ENCODE measurements around the gene KLHL18. TPM values are rescaled to one million over a fixed set of nuclear protein-coding genes. Genes with fewer than 3 reads are reported as not detected.
A peak's percentile ranks its signal among the peaks of the same experiment; 100 is the strongest.
"Not testable (repeated sequence)": the region's sequence is repeated elsewhere in the genome, so short reads cannot be mapped to it uniquely, and the experiment has no call there.

KLHL18 gene
- total RNA-seq, 2 experiments from 2014 or later = 21.4 to 24.8 TPM

DNA sequence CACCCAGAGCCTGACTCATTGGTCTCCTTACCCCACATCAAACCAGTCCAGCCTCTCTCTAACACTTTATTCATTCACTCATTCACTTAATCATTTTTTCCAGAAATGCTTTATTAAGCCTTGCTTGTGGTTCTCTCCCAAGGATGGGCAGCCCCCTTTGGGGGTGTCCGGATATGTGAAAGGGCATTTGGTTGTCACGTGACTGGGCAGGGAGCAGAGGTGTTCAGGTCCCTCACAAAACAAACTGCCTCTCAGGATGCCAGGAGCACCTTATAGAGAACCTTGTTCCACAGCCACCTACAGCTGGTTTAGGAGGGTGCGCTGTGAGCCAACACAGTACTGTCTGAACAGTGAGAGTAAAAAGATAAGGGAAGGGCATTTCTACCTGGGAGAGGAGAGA is 72.3 kb downstream of the KLHL18 start:
- Mint-ChIP-seq H3K4me3 (no peak overlapping the region), H3K9me3 (peaks cover 11% of the 10 kb centered on the region), H3K4me1 (no peaks in the 10 kb centered on the region), H3K27me3 (no peaks in the 10 kb centered on the region), H3K36me3 (ENCODE audit: low read depth) (peaks cover 2% of the 10 kb centered on the region), H3K27ac (no peak overlapping the region)
- ChIA-PET POLR2A (no interaction called here), CTCF (interaction anchor here (1.3 kb wide), 1 partner anchor 15 kb away, joined by 3 read pairs; no protein-coding TSS in a partner anchor)
- no peak for DNase-seq

- DNase-seq = no peak
- CTCF ChIA-PET = interaction anchor here (1.3 kb wide), 1 partner anchor 16 kb away, joined by 3 read pairs; no protein-coding TSS in a partner anchor
- Mint-ChIP-seq H3K27ac (no peak overlapping the region), H3K4me1 (peaks cover 3% of the 10 kb centered on the region), H3K27me3 (no peaks in the 10 kb centered on the region), H3K9me3 (peaks cover 16% of the 10 kb centered on the region), H3K4me3 (no peak overlapping the region), H3K36me3 (ENCODE audit: low read depth) (peaks cover 7% of the 10 kb centered on the region)
- POLR2A ChIA-PET = no interaction called here
Measured at GRCh38 chr3:47356201-47356600, 73.5 kb downstream of the KLHL18 start.

GRCh38 chr3:47359323-47359722 is 76.6 kb downstream of the KLHL18 start:
- Mint-ChIP-seq H3K27ac (no peak overlapping the region), H3K4me3 (no peak overlapping the region), H3K4me1 (peaks cover 14% of the 10 kb centered on the region), H3K36me3 (ENCODE audit: low read depth) (peaks cover 12% of the 10 kb centered on the region), H3K9me3 (peaks cover 20% of the 10 kb centered on the region), H3K27me3 (no peaks in the 10 kb centered on the region)
- CTCF ChIA-PET = no interaction called here
- DNase-seq = no peak
- POLR2A ChIA-PET = no interaction called here

DNA sequence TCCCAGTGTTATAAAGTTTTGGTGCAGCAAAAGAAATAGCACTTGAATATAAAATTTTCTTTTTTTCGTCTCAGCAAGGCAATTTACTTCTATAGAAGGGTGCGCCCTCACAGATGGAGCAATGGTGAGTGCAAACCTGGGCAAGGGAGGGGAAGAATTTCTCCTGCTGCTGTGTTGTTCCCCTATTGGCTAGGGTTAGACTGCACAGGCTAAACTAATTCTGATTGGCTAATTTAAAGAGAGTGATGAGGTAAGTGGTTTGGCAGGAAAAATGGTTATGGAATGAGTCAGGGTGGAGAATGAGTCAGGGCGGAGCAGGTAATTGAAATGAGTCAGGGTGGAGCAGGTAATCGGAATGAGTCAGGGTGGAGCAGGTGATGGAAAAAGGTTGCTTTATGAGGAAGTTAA is 77.4 kb downstream of the KLHL18 start:
- DNase-seq, H3K4me3 Mint-ChIP-seq, H3K27me3 Mint-ChIP-seq, H3K27ac Mint-ChIP-seq, CTCF ChIA-PET: not testable (repeated sequence)
- Mint-ChIP-seq H3K9me3 (peaks cover 20% of the 10 kb centered on the region), H3K4me1 (peaks cover 14% of the 10 kb centered on the region), H3K36me3 (ENCODE audit: low read depth) (peaks cover 12% of the 10 kb centered on the region)
- POLR2A ChIA-PET = interaction anchor here (0.7 kb wide), 1 partner anchor 13 kb away, joined by 3 read pairs; no protein-coding TSS in a partner anchor

DNA sequence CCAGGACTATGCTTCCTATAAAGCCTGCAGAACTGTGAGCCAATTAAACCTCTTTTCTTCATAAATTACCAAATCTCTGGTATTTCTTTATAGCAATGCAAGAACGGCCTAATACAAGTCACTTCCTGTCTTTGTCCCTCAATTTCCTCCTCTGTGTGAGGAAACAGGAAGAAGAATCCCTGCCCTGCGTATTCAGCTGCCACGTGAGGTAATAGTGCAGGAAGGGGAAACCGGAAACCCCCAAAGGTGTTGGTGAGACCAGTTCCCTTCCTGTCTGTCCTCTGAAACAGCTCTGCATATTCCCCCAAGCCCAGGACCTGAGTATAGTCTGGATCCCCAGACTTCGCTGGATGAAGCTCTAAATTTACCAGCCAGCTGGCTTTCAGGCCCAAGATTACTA is 80.0 kb downstream of the KLHL18 start:
- H3K9me3 Mint-ChIP-seq = peaks cover 20% of the 10 kb centered on the region

GRCh38 chr3:47365213-47366153 is 82.7 kb downstream of the KLHL18 start:
- no peaks in the 10 kb centered on the region for H3K27me3 Mint-ChIP-seq
- no peak for DNase-seq
- POLR2A ChIA-PET = interaction anchor here (0.6 kb wide), 1 partner anchor 359 kb away, joined by 7 read pairs; no protein-coding TSS in a partner anchor
- CTCF ChIA-PET = interaction anchor here (0.6 kb wide), 1 partner anchor 24 kb away, joined by 3 read pairs; no protein-coding TSS in a partner anchor
- no peak overlapping the region for H3K27ac Mint-ChIP-seq
- peaks cover 12% of the 10 kb centered on the region for H3K4me1 Mint-ChIP-seq
- H3K4me3 Mint-ChIP-seq = no peak overlapping the region
- peaks cover 4% of the 10 kb centered on the region for H3K9me3 Mint-ChIP-seq
- peaks cover 5% of the 10 kb centered on the region for H3K36me3 Mint-ChIP-seq (ENCODE audit: low read depth)

More for the DNA sequence above, 80.0 kb downstream of the KLHL18 start:
- Mint-ChIP-seq H3K4me1 (peaks cover 14% of the 10 kb centered on the region), H3K27me3 (no peaks in the 10 kb centered on the region), H3K4me3 (no peak overlapping the region), H3K36me3 (ENCODE audit: low read depth) (peaks cover 12% of the 10 kb centered on the region), H3K27ac (peak overlapping the region; percentile 79)
- ChIA-PET POLR2A (no interaction called here), CTCF (interaction anchor here (0.6 to 1.7 kb wide), 4 partner anchors 9 to 84 kb away, joined by 3 to 4 read pairs (median 3); no protein-coding TSS in a partner anchor)
- DNase-seq = peak; percentile 14

- CTCF ChIA-PET = no interaction called here
- peaks cover 4% of the 10 kb centered on the region for H3K9me3 Mint-ChIP-seq
Measured at GRCh38 chr3:47366833-47367232, 84.1 kb downstream of the KLHL18 start.

GRCh38 chr3:47367631-47368030 is 84.9 kb downstream of the KLHL18 start:
- peaks cover 4% of the 10 kb centered on the region for H3K27me3 Mint-ChIP-seq
- peaks cover 6% of the 10 kb centered on the region for H3K4me1 Mint-ChIP-seq
- CTCF ChIA-PET = no interaction called here
- no peaks in the 10 kb centered on the region for H3K9me3 Mint-ChIP-seq
- H3K4me3 Mint-ChIP-seq = no peak overlapping the region
- no peak overlapping the region for H3K27ac Mint-ChIP-seq
- POLR2A ChIA-PET = no interaction called here
- no peak for DNase-seq
- peaks cover 3% of the 10 kb centered on the region for H3K36me3 Mint-ChIP-seq (ENCODE audit: low read depth)

More at GRCh38 chr3:47366833-47367232, 84.1 kb downstream of the KLHL18 start:
- DNase-seq = no peak
- peaks cover 12% of the 10 kb centered on the region for H3K4me1 Mint-ChIP-seq
- H3K4me3 Mint-ChIP-seq = no peak overlapping the region
- H3K27me3 Mint-ChIP-seq = no peaks in the 10 kb centered on the region
- POLR2A ChIA-PET = no interaction called here
- peaks cover 5% of the 10 kb centered on the region for H3K36me3 Mint-ChIP-seq (ENCODE audit: low read depth)
- no peak overlapping the region for H3K27ac Mint-ChIP-seq

DNA sequence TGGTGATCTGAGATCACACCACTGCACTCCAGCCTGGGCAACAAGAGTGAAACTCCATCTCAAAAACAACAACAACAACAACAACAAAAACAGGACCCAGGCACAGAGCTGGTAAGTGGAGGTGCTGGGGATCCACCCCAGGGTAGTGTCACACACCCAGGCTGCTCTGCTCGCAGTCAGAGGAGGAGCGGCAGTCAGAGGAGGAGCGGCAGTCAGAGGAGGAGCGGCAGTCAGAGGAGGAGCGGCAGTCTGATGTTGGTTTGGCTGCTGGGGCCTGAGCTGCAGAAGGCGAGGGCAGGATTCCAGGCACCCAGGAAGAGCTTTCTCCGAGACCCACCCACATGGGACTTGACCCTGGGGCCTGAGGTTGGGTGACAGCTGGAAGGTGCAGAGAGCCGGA is 87.3 kb downstream of the KLHL18 start:
- POLR2A ChIA-PET; DNase-seq; H3K36me3 Mint-ChIP-seq (ENCODE audit: low read depth); H3K9me3 Mint-ChIP-seq; H3K4me3 Mint-ChIP-seq; H3K27ac Mint-ChIP-seq; H3K4me1 Mint-ChIP-seq; H3K27me3 Mint-ChIP-seq: not testable (repeated sequence)
- CTCF ChIA-PET = interaction anchor here (0.6 to 1.5 kb wide), 3 partner anchors 9 to 124 kb away, joined by 4 to 6 read pairs (median 4); partner anchors contain the start of gene PTPN23

GRCh38 chr3:47370887-47371697 is 88.3 kb downstream of the KLHL18 start:
- no peak overlapping the region for H3K4me3 Mint-ChIP-seq
- no peaks in the 10 kb centered on the region for H3K36me3 Mint-ChIP-seq (ENCODE audit: low read depth)
- ChIA-PET POLR2A (no interaction called here), CTCF (interaction anchor here (1.5 kb wide), 1 partner anchor 8 kb away, joined by 4 read pairs; no protein-coding TSS in a partner anchor)
- DNase-seq = peak; percentile 49
- H3K27me3 Mint-ChIP-seq = peaks cover 8% of the 10 kb centered on the region
- no peaks in the 10 kb centered on the region for H3K4me1 Mint-ChIP-seq
- H3K9me3 Mint-ChIP-seq = no peaks in the 10 kb centered on the region
- H3K27ac Mint-ChIP-seq = no peak overlapping the region

DNA sequence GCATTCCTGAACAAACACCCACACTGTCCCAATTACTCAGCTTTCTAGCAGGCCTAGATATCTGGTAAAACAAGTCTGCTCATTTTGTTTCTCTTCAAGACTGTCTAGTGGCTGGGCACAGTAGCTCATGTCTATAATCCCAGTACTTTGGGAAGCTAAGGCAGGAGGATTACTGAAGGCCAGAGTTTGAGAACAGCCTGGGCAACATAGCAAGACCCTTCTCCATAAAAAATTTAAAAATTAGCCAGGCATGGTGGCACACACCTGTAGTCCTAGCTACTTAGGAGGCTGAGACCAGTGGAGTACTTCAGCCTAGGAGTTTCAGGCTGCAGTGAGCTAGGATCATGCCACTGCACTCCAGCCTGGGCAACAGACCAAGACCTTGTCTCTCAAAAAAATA is 91.8 kb downstream of the KLHL18 start:
- CTCF ChIA-PET = no interaction called here
- POLR2A ChIA-PET = no interaction called here
- Mint-ChIP-seq H3K4me3 (no peak overlapping the region), H3K4me1 (peaks cover 17% of the 10 kb centered on the region), H3K36me3 (ENCODE audit: low read depth) (peaks cover under 1% of the 10 kb centered on the region), H3K9me3 (no peaks in the 10 kb centered on the region), H3K27me3 (peaks cover 8% of the 10 kb centered on the region), H3K27ac (no peak overlapping the region)
- DNase-seq = no peak

DNA sequence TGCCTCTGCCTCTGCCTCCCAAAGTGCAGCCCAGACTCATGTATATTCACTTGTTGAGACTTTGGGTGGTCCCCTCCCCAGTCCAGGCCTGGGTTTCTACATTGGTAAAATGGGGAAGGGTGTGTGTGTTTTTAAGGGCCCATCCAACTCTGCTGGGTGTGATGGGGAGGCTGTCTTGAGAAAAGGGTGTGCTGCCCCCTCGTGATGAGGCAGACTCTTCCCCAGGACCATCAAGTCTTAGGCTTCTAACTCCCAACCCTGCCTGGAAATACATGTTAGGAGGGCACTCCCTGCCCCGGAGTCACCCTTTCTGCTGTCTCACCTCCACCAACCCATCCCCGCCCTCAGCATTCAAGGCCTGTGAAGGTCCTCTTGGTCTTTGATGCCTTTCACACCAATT is 93.6 kb downstream of the KLHL18 start:
- peaks cover 7% of the 10 kb centered on the region for H3K36me3 Mint-ChIP-seq (ENCODE audit: low read depth)
- H3K27me3 Mint-ChIP-seq = peaks cover 8% of the 10 kb centered on the region
- no peak overlapping the region for H3K4me3 Mint-ChIP-seq
- no peak for DNase-seq
- H3K4me1 Mint-ChIP-seq = peaks cover 26% of the 10 kb centered on the region
- ChIA-PET POLR2A (no interaction called here), CTCF (no interaction called here)
- H3K9me3 Mint-ChIP-seq = no peaks in the 10 kb centered on the region
- H3K27ac Mint-ChIP-seq = no peak overlapping the region

DNA sequence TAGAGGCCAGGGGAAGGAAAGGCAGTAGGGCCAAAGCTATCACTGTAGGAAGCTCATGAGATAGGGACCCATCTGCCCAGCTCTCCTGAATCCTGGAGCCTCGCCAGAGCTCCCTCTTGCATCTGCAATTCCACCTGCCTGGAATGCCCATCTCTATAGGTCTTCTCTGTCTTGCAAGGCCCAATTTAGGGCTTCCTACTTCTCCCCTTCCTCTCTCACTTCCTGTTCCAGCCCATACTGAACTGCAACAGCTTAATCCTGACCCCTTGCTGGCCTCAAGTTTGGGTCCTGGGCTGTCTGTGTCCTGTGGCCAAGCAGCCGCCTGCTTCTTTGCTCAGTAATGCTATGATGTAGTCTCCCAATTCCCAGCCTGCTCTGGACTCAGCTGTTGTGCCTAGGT is 94.4 kb downstream of the KLHL18 start:
- H3K4me1 Mint-ChIP-seq = peaks cover 33% of the 10 kb centered on the region
- CTCF ChIA-PET = no interaction called here
- POLR2A ChIA-PET = interaction anchor here (0.5 kb wide), 1 partner anchor 1000 kb away, joined by 3 read pairs; no protein-coding TSS in a partner anchor
- no peak overlapping the region for H3K4me3 Mint-ChIP-seq
- H3K9me3 Mint-ChIP-seq = no peaks in the 10 kb centered on the region
- no peak overlapping the region for H3K27ac Mint-ChIP-seq
- H3K36me3 Mint-ChIP-seq (ENCODE audit: low read depth) = peaks cover 7% of the 10 kb centered on the region
- no peak for DNase-seq
- H3K27me3 Mint-ChIP-seq = peaks cover 6% of the 10 kb centered on the region
